CD14-positive monocyte (primary cell): ENCODE data around the gene FAM200B. TPM values are rescaled to one million over a fixed set of nuclear protein-coding genes. Genes with fewer than 3 reads are reported as not detected.

Source experiments
- DNase-seq, 3 donors: peaks; one replicate each; pipeline ENCODE4 v3.0.0-alpha.2; 2011 to 2022
- H2AFZ ChIP-seq: 2 replicates; pipeline ENCODE4 v1.6.0; 2012; ENCODE audit warnings: mild to moderate bottlenecking, low read depth, low read length, inconsistent platforms; ENCODE audit not compliant: insufficient read depth, poor library complexity, severe bottlenecking
- H3K27ac ChIP-seq, 2 donors: 1 replicate in 1 of 2; 2 replicates in 1 of 2; pipeline ENCODE4 v1.5.1; 2012 to 2013; ENCODE audit warnings: low read length in 2 of 2, control low read depth in 1 of 2, inconsistent platforms in 1 of 2, low read depth in 1 of 2, mild to moderate bottlenecking in 1 of 2
- H3K27me3 ChIP-seq, 2 donors: one replicate each; pipeline versions ENCODE4 v1.6.0 to v1.6.1; 2011 to 2013; ENCODE audit warnings: low read length in 2 of 2; ENCODE audit not compliant: control insufficient read depth in 2 of 2, insufficient read depth in 2 of 2
- H3K36me3 ChIP-seq, 2 donors: replicated peaks in 1 of 2; 1 replicate in 1 of 2; 2 replicates in 1 of 2; pipeline versions ENCODE4 v1.5.1 to v1.6.1; 2012 to 2013; ENCODE audit warnings: low read length in 2 of 2, control low read depth in 1 of 2, inconsistent platforms in 1 of 2, mild to moderate bottlenecking in 1 of 2; ENCODE audit not compliant: insufficient read depth in 2 of 2, control insufficient read depth in 1 of 2
- H3K4me1 ChIP-seq, 2 donors: 1 replicate in 1 of 2; 2 replicates in 1 of 2; pipeline versions ENCODE4 v1.5.1 to v1.6.1; 2012 to 2013; ENCODE audit warnings: low read length in 2 of 2, control low read depth in 1 of 2, inconsistent platforms in 1 of 2, mild to moderate bottlenecking in 1 of 2, moderate library complexity in 1 of 2; ENCODE audit not compliant: insufficient read depth in 2 of 2, control insufficient read depth in 1 of 2
- H3K4me2 ChIP-seq: replicated peaks from 2 replicates; pipeline ENCODE3; 2012; ENCODE audit warnings: low read length, moderate library complexity, mild to moderate bottlenecking; ENCODE audit not compliant: poor library complexity, severe bottlenecking; ENCODE audit errors: extremely low read depth
- H3K4me3 ChIP-seq, 3 experiments: fragments of 200-600 bp in 1 of 3; sonication (generic) in 1 of 3; replicated peaks in 1 of 3; 1 replicate in 2 of 3; 2 replicates in 1 of 3; pipeline ENCODE4 v1.5.1; 2011 to 2013; ENCODE audit warnings: low read length in 3 of 3, mild to moderate bottlenecking in 3 of 3, control low read depth in 2 of 3, low read depth in 2 of 3, inconsistent platforms in 1 of 3, moderate library complexity in 1 of 3
- H3K79me2 ChIP-seq: 2 replicates; pipeline ENCODE4 v1.6.0; 2012; ENCODE audit warnings: mild to moderate bottlenecking, control low read depth, inconsistent platforms, low read length, moderate library complexity; ENCODE audit not compliant: insufficient read depth
- H3K9ac ChIP-seq: 2 replicates; pipeline ENCODE4 v1.6.0; 2017; ENCODE audit warnings: low read length, mild to moderate bottlenecking; ENCODE audit not compliant: insufficient read depth, poor library complexity, severe bottlenecking
- H3K9me3 ChIP-seq, 2 donors: replicated peaks in 1 of 2; 1 replicate in 1 of 2; 2 replicates in 1 of 2; pipeline versions ENCODE4 v1.5.1 to v1.6.1; 2012 to 2013; ENCODE audit warnings: low read length in 2 of 2, control low read depth in 1 of 2; ENCODE audit not compliant: control insufficient read depth in 1 of 2, insufficient read depth in 1 of 2
- H4K20me1 ChIP-seq: 2 replicates; pipeline ENCODE4 v1.6.0; 2012; ENCODE audit warnings: mild to moderate bottlenecking, low read length, control low read depth, moderate library complexity; ENCODE audit not compliant: insufficient read depth
- H3K27ac Mint-ChIP-seq, 7 donors: one replicate each; pipeline ENCODE4 v1.8.0; 2020; ENCODE audit warnings: mild to moderate bottlenecking in 7 of 7, mixed read lengths in 7 of 7, moderate library complexity in 6 of 7, inconsistent platforms in 2 of 7
- H3K27me3 Mint-ChIP-seq, 3 donors: one replicate each; pipeline ENCODE4 v1.8.0; 2021 to 2022; ENCODE audit warnings: low read depth in 3 of 3, mild to moderate bottlenecking in 3 of 3, mixed read lengths in 3 of 3, moderate library complexity in 3 of 3, inconsistent platforms in 1 of 3
- H3K36me3 Mint-ChIP-seq, 2 donors: one replicate each; pipeline ENCODE4 v1.8.0; 2020; ENCODE audit warnings: mixed read lengths in 2 of 2, inconsistent platforms in 1 of 2, mild to moderate bottlenecking in 1 of 2
- H3K4me1 Mint-ChIP-seq: one replicate; pipeline ENCODE4 v1.8.0; 2020; ENCODE audit warnings: mild to moderate bottlenecking, mixed read lengths
- H3K4me3 Mint-ChIP-seq, 2 donors: one replicate each; pipeline ENCODE4 v1.8.0; 2020; ENCODE audit warnings: mild to moderate bottlenecking in 2 of 2, mixed read lengths in 2 of 2, moderate library complexity in 1 of 2
- H3K9me3 Mint-ChIP-seq, 7 donors: one replicate each; pipeline ENCODE4 v1.8.0; 2020 to 2022; ENCODE audit warnings: mixed read lengths in 7 of 7, mild to moderate bottlenecking in 6 of 7, moderate library complexity in 6 of 7, inconsistent platforms in 2 of 7
- WGBS: methylation state at CpG from one replicate; pipeline ENCODE4 v1.1.5; 2013; ENCODE audit warnings: missing lambda C conversion rate; ENCODE audit not compliant: insufficient coverage; 5-methylcytosine and 5-hydroxymethylcytosine counted together
- intact Hi-C, 2 donors: fragments of 100-400 bp; cut with micrococcal nuclease; formaldehyde crosslinking; loops; one replicate each; pipeline versions ENCODE4 v1.15.0 to v1.15.1; 2023
- polyA plus RNA-seq, 3 donors: library from polyadenylated mRNA; depleted of rRNA in 1 of 3; unstranded in 2 of 3; stranded (reverse) in 1 of 3; fragments of 300-500 nt in 2 of 3; fragments of >200 nt in 1 of 3; fragmentation: Illumina TruSeq in 2 of 3; gene quantifications; 1 replicate in 2 of 3; 2 replicates in 1 of 3; pipeline ENCODE4 v1.2.3, GENCODE V29; 2012 to 2021
- TF ChIP-seq, protein P1 (sequence below): fragments of 200-600 bp; IDR thresholded peaks from one replicate; pipeline ENCODE4 v1.8.0; 2022; ENCODE audit warnings: antibody characterized with exemption, mild to moderate bottlenecking

FAM200B gene
- polyA plus RNA-seq, 3 donors = 65.7 to 169 (median 151) TPM

GRCh38 chr4:15673337-15673736 lies 8.3 kb upstream of the FAM200B start:
- Histone ChIP-seq H3K79me2 (peaks cover 100% of the 10 kb centered on the region), H3K4me2 (peak overlapping the region; percentile 53), H3K27me3 (no peaks in the 10 kb centered on the region), H3K9ac (no peak overlapping the region), H3K4me1 (peaks cover 50 to 72% of the 10 kb centered on the region in 2 donors), H2AFZ (no peak overlapping the region), H3K4me3 (peak overlapping the region in 1 of 3 experiments; percentile 43), H4K20me1 (no peaks in the 10 kb centered on the region), H3K27ac (peak overlapping the region in 1 of 2 donors; percentile 77), H3K9me3 (no peaks in the 10 kb centered on the region), H3K36me3 (no peaks in the 10 kb centered on the region)
- no peaks in the 10 kb centered on the region for H3K27me3 Mint-ChIP-seq
- intact Hi-C loops = no loop called here
- TF ChIP-seq, protein P1, sequence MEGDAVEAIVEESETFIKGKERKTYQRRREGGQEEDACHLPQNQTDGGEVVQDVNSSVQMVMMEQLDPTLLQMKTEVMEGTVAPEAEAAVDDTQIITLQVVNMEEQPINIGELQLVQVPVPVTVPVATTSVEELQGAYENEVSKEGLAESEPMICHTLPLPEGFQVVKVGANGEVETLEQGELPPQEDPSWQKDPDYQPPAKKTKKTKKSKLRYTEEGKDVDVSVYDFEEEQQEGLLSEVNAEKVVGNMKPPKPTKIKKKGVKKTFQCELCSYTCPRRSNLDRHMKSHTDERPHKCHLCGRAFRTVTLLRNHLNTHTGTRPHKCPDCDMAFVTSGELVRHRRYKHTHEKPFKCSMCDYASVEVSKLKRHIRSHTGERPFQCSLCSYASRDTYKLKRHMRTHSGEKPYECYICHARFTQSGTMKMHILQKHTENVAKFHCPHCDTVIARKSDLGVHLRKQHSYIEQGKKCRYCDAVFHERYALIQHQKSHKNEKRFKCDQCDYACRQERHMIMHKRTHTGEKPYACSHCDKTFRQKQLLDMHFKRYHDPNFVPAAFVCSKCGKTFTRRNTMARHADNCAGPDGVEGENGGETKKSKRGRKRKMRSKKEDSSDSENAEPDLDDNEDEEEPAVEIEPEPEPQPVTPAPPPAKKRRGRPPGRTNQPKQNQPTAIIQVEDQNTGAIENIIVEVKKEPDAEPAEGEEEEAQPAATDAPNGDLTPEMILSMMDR = no peak
- DNase-seq = no peak
- no peak overlapping the region for H3K4me3 Mint-ChIP-seq
- H3K36me3 Mint-ChIP-seq = peaks cover 4 to 6% of the 10 kb centered on the region in 2 donors
- H3K4me1 Mint-ChIP-seq = peaks cover 67% of the 10 kb centered on the region
- H3K9me3 Mint-ChIP-seq = peaks cover 0 to 5% (median 0%) of the 10 kb centered on the region in 7 donors
- WGBS = no CpG with 5 or more reads among the region's 1 CpG
- peak overlapping the region; percentile 73 to 94 (median 88) for H3K27ac Mint-ChIP-seq

GRCh38 chr4:15674046-15674445 lies 7.6 kb upstream of the FAM200B start:
- WGBS = no CpG with 5 or more reads among the region's 2 CpGs
- peak in 2 of 3 donors; percentile 64 to 77 for DNase-seq
- H3K36me3 ChIP-seq = no peaks in the 10 kb centered on the region
- no peaks in the 10 kb centered on the region for H3K9me3 ChIP-seq
- peak overlapping the region in 1 of 3 experiments; percentile 43 for H3K4me3 ChIP-seq
- TF ChIP-seq, protein P1 = no peak
- H3K27ac ChIP-seq = peak overlapping the region in 1 of 2 donors; percentile 77
- Mint-ChIP-seq H3K27me3 (no peaks in the 10 kb centered on the region), H3K4me3 (no peak overlapping the region), H3K27ac (peak overlapping the region; percentile 73 to 94 (median 88)), H3K9me3 (peaks cover 0 to 5% (median 0%) of the 10 kb centered on the region in 7 donors), H3K36me3 (peaks cover 4 to 6% of the 10 kb centered on the region in 2 donors), H3K4me1 (peaks cover 64% of the 10 kb centered on the region)
- peaks cover 100% of the 10 kb centered on the region for H3K79me2 ChIP-seq
- H3K4me1 ChIP-seq = peaks cover 53 to 72% of the 10 kb centered on the region in 2 donors
- H3K27me3 ChIP-seq = no peaks in the 10 kb centered on the region
- no peaks in the 10 kb centered on the region for H4K20me1 ChIP-seq
- H3K4me2 ChIP-seq = peak overlapping the region; percentile 53
- H2AFZ ChIP-seq = no peak overlapping the region
- intact Hi-C loops = no loop called here
- no peak overlapping the region for H3K9ac ChIP-seq
